ENCODE data around the gene SSTR1. TPM values are rescaled to one million over a fixed set of nuclear protein-coding genes. Genes with fewer than 3 reads are reported as not detected.

The SSTR1 gene
- total and polyA plus RNA-seq, 2 of the 13 experiments (the other 11 are each of a cell fraction or from before 2014, with no cell fraction given), result 0.04 TPM

GRCh38 chr14:38243696-38244240, 36.1 kb downstream of the SSTR1 start (continued):
- TF ChIP-seq ZNF687 (CRISPR knock-in tag; IDR thresholded peaks at IDR 0.05) (no peak), SOX5 (CRISPR knock-in tag; IDR thresholded peaks at IDR 0.05; ENCODE audit: borderline replicate concordance) (no peak), ZBTB25 (CRISPR knock-in tag; IDR thresholded peaks at IDR 0.05) (no peak), ZSCAN12 (CRISPR knock-in tag; IDR thresholded peaks at IDR 0.05) (no peak), ZNF83 (CRISPR knock-in tag; IDR thresholded peaks at IDR 0.05; ENCODE audit: borderline replicate concordance) (no peak)

GRCh38 chr14:38248321-38249028, 40.8 kb downstream of the SSTR1 start:
- H3K4me2 ChIP-seq (ENCODE audit: low read depth, low read length), result no peak overlapping the region
- BruUV-seq (replicated peaks), result no TSS peak
- H4K20me1 ChIP-seq (ENCODE audit: insufficient read depth, low read length), result no peaks in the 10 kb centered on the region
- no peak overlapping the region for H3K4me3 ChIP-seq (replicated peaks in 1 of 3; ENCODE audit: insufficient read depth in 1 of 3, low read depth in 2 of 3, low read length in 3 of 3)
- CTCF ChIA-PET (ENCODE audit: low intra/inter-chr PET ratio, low total read pairs), result no interaction called here
- no peak for TF ChIP-seq SIX1 (CRISPR knock-in tag; IDR thresholded peaks at IDR 0.05; ENCODE audit: borderline replicate concordance)
- peak; percentile 51 for TF ChIP-seq CTCF (CRISPR knock-in tag; IDR thresholded peaks at IDR 0.05)
- TF ChIP-seq STAG1 (CRISPR knock-in tag; IDR thresholded peaks at IDR 0.05), result peak; percentile 36; the same call in 1 of the 2 replicates
- TF ChIP-seq MAFK (conservative IDR thresholded peaks at IDR 0.05 in 1 of 2, IDR thresholded peaks at IDR 0.05 in 1 of 2; ENCODE audit: low read length in 2 of 2), result peak in 1 of 2 experiments; percentile 44; a peak in 3 of 4 replicates
- no peaks in the 10 kb centered on the region for H3K4me1 ChIP-seq (ENCODE audit: insufficient read depth, low read length)
- in situ Hi-C loops (cut with HindIII; ENCODE audit: extremely low pct_ligation_motif_present, low pct_unique_long_range_greater_than_20kb), result no loop called here
- H3K9ac ChIP-seq (ENCODE audit: insufficient read depth, low read depth, low read length), result no peak overlapping the region
- H3K79me2 ChIP-seq (ENCODE audit: insufficient read depth, low read length), result no peaks in the 10 kb centered on the region
- no peak overlapping the region for H3K27ac ChIP-seq (ENCODE audit: extremely low read length, insufficient read depth, low read length)
- no peak overlapping the region for H2AFZ ChIP-seq (ENCODE audit: low read length)
- H3K36me3 ChIP-seq (replicated peaks in 1 of 2; ENCODE audit: control insufficient read depth in 1 of 2, insufficient read depth in 2 of 2, low read length in 2 of 2), result no peaks in the 10 kb centered on the region
- intact Hi-C loops (cut with micrococcal nuclease; ENCODE audit: unreplicated experiment), result loop anchor here (1.0 to 5.0 kb wide), 2 partner anchors 352 to 619 kb away; no protein-coding TSS in a partner anchor
- POLR2A ChIA-PET, result no interaction called here
- WGBS (ENCODE audit: low lambda C conversion rate), result 4% methylated on average over 3 of the region's 3 CpGs
- no peak for FAIRE-seq
- no peaks in the 10 kb centered on the region for H3K9me3 ChIP-seq (ENCODE audit: low read length)
- DNase-seq (ENCODE audit: low spot score), result peak; percentile 28
- no peaks in the 10 kb centered on the region for H3K27me3 ChIP-seq (ENCODE audit: control insufficient read depth in 1 of 2, insufficient read depth in 2 of 2, low read length in 2 of 2)
- peak; percentile 98 for ATAC-seq

Measured in HepG2 (cell line).